ENCODE measurements around the gene CACNG4.

The CACNG4 gene

DNA sequence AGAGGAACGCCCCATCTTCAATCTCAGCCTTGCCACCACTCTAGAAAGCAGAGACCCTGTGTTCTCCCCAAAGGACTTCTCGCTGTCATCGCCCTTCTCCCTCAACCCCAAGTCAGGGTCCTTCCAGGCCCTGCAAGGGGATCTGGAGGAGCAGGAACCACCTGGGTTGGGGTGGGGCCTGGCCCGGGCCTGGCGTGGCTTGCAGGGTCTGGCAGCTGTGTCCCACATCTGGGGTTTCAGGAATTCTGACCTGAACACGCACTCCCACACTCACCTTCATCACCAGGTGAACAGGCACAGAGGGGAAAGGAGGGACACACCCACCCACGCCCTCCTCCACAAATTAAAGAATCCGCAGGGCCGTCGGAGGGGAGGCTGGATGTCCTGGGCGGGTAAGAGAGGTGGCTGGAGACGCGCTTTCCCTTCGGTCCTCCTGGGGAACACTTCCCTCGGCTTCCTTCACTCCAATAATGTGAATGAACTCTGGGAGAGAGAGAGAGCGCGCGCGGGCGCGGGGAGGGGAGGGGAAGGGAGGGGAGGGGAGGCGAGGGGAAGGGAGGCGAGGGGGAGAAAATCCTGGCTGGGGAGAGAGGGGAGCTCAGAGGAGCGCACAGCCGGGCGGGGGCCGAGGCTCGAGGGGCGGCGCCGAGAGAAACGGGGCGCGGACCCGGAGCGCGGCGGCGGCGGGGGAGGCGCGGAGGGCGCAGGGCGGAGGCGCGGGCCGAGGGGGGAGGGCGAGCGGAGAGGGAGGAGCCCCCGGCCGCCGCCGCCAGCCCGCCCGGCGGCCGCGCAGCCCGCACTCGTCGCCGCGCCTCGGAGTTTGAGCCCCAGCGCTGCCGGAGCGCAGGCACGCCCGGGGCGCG is at the start of gene CACNG4:
CACNG4 (plus strand) TSS at position 799 of the 863 bp plus-strand sequence. CDS start 205 bp downstream, outside the sequence.
- DNase-seq, result no peak

DNA sequence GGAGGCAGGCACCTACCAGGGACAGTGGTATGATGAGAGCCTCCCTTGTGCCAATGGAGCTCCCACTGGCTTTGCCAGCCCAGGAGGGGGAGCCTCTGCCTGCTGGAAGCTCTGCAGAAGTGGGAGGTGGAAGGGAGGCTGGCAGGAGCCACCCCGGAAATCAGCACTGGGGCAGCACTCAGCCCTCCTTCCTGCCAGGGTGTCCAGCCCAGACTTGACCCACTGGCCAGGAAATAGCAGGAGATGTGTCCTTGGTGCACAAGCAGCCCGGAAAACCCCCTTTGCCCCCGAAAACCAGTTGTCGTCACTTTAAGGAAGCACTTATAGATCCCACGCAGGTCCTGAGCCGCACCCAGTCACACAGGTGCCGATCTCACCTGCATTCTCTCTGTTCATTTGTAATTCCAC is 49.3 kb upstream of the CACNG4 start:
- DNase-seq, result no peak

DNA sequence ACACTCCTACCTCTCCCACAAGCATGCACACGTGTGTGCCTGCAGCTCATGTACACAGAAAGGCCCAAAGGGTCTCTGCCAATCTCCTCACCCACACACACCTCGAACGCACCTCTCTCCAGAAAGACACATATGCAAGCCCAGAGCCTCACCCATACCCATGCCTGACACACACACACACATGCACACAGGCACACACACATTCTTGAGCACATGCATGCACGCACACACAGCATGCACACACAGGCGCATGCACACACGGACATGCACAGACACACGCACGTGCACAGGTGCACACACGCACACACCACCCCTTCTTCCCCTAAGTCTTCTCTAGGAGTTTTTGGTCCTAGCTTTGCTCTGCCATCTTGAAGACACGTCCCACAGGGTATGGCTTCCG is 48.7 kb upstream of the CACNG4 start:
- DNase-seq, result no peak

DNA sequence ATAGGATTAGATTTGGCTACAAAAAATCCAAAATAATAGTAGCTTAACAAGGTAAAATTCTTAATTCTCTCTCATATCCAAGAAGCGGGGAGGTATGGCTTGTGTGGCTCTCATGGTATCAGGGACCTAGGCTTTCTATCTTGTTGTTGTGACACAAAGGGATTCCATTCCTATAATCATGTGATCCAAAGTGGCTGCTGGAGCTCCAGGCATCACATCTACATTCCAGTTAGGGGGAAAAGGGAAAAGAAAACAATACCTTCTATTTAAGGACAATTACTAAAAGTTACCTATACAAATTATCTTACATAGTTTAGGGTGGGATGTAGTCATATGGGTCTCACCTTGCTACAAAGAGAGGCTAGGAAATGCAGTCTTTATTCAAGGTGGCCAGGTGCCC is 47.6 kb upstream of the CACNG4 start:
- DNase-seq, result no peak

DNA sequence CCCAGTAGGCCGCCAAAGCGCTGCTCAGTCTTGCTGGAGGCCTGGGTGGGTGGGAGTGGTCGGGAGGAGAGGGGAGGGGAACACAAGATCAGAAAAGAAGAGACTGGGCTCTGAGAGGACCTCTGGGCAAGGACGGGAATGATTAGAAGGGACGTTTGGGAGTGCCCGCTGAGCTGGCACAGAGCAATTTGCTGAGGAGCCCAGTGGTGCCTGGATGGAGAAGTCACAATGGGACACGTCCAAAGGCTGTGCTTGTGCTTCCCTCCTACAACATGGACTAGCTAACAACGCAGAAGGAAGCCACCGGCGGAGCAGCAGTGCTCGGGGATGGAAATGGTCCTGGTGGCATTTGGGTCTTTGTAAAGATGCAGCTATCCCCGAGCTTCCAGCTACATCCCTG is 45.6 kb upstream of the CACNG4 start:
- no peak for DNase-seq

GRCh38 chr17:66920435-66920834 is 44.1 kb upstream of the CACNG4 start:
- DNase-seq, result no peak

- DNase-seq, result no peak
Observed at GRCh38 chr17:66920950-66921349, 43.6 kb upstream of the CACNG4 start.

DNA sequence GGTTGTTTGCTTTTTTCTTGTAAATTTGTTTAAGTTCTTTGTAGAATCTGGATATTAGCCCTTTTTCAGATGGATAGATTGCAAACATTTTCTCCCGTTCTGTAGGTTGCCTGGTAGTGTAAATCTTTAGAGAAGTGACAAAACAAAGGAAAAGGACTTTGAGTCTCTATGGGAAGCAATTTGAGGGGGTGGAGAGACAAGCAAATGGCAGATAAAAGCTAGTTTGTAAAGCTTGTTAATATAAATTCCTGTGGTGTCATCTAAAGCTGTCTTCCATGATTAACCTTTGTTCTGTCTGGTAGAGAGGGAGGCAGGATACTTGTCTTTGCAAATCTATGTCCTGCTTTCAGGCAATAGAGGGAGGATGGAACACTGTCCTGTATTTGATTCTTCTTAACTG is 40.6 kb upstream of the CACNG4 start:
- DNase-seq, result no peak

GRCh38 chr17:66925811-66926500 is 38.6 kb upstream of the CACNG4 start:
- no peak for DNase-seq

DNA sequence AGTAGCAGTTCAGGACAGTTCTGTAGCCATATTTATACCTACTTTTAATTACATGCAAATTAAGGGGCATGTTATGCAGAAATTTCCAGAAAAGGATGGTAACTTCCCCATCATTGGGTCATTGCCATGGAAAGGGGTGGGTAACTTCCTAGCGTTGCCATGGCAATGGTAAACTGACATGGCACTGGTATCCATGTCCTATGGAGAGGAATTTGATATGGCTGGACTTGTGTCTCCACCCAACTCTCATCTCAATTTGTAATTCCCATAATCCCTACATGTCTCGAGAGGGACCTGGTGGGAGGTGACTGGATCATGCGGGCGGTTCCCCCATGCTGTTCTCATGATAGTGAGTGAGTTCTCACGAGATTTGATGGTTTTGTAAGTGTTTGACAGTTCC is 35.6 kb upstream of the CACNG4 start:
- no peak for DNase-seq

DNA sequence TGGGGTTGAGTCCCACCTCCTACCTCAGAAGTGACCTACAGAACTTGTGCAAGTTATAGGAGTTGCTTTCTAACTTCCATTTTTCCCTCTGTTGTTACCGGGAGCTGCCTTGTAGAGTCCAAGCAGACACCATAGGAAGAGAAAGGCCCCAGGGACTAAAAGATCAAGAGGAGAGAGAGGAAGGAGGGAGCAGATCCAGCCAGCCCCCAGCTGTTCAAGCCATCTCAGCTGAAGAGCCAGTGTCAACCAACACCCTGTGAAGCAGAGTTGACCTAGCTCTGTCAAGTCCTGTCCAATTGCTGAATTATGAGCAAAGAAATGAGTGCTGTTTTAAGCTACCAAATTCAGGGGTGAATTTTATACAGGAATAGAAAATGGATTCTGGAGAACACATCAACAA is 34.9 kb upstream of the CACNG4 start:
- no peak for DNase-seq

- DNase-seq, result no peak
Observed at GRCh38 chr17:66930933-66931332, 33.6 kb upstream of the CACNG4 start.

GRCh38 chr17:66932311-66932710 is 32.2 kb upstream of the CACNG4 start:
- no peak for DNase-seq

DNA sequence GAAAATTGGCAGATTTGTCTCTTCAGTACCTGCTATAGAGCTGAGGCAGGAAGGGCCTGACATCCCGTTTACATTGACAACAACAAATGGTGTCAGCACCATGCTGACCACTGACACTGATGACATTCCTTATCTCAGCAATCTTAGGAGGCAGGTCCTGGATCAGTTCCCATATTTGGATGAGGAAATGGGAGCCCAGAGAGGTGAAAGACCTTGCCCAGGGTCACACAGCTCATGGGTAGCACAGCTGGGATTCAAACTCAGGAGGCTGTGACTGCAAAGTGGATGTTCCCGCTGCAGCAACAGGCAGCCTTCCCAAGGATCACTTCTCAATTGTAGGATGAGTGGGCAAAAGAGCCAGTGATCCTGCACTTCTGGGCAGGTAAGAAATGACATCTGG is 30.5 kb upstream of the CACNG4 start:
- no peak for DNase-seq

DNA sequence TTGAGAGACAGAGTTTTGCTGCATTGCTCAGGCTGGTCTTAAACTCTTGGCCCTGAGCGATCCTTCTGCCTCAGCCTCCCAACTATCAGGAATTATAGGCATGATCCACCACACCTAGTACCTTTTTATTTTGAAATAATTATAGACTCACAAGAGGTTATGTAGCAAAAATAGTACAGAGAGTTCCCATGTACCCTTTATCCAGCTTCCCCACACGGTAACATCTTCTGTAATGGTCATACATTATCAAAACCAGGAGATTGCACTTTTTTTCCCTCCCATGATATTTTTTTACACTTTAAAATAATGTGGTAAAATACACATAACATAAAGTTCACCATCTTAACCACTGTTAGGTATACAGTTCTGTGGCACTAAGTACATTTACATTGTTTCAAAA is 28.8 kb upstream of the CACNG4 start:
- DNase-seq, result no peak

DNA sequence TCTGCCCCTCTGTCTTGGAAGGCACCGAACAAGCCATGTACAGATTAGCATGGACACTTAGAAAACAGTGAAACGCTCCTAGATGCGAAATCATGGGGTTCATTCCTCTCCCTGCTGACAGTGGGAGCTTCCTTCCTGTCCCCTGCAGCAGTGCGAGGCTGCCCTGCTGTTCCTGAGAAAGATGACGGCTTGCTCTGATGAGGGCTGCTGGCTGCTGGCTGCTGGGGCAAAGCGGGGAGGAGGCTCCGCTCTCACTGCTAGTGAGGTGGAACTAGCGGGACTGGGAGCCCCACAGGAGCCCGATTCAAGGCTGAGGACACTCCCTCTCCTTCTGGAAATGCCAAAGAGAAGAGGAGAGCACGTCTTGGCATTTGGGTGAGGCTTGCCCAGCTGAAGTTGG is 25.9 kb upstream of the CACNG4 start:
- no peak for DNase-seq

DNA sequence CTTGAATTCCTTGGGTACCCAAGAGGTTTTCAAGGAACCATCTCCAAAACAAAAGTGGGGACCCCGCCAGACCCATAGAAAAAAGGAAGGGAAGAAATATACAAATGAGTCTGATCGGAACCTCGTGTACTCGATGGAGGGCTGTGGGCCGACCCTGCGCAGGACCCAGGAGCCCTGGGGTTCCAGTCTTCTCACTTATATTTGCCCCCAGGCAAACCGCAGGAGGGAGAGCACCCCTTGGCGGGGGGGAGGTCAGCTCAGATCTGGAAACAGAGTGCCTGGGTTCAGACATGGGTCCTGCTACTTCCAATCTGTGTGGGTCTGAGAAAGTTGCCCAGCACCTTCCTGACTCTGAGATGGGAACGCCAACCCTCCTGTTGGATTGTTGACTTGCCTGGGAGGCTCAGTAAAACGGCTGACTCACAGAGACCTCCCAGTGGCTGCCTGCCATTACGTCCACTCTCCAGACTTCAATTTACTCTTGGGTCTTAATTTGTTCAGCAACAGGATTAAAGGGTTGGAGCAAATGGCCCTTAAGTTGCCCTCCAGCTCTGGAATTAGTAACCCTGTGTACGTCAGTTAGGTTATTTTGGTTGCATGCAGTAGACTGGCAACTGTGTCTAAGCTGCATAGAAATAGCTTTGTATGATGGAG is 24.9 kb upstream of the CACNG4 start:
- no peak for DNase-seq

- DNase-seq, result no peak
Observed at GRCh38 chr17:66941249-66941648, 23.3 kb upstream of the CACNG4 start.

DNA sequence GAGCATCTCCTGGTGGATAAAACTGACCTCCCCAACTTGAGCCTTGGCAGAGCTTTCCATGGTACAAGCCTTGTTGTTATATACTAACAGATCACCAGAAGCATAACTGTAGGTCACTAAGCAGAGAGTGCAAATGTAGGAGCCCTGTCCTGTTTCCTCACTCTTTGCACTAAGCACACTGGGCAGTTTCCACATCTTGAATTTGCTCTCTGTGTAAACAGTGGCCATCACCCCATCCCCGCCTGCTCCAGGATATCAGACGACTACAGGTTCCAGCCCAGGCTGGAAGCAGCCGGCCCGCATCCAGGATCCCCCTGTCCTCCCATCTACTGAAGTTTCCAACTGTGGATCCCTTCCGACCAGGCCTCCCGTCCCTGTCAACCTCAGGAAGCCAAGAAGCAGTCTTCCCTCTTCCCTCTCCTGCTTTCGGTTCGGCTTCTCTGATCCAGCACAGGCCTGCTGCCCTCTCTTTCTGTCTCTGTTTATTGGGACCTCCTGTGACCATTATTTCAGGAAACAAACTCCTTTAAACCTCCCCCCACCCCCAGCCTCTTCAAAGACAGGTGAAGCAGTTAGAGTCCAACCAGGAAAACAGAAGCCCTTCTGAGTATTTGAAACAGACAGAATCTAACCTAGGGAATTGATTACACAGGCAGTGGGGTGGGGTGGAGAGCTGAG is 22.6 kb upstream of the CACNG4 start:
- DNase-seq, result no peak

- no peak for DNase-seq
Observed at GRCh38 chr17:66942451-66943264, 21.8 kb upstream of the CACNG4 start.

DNA sequence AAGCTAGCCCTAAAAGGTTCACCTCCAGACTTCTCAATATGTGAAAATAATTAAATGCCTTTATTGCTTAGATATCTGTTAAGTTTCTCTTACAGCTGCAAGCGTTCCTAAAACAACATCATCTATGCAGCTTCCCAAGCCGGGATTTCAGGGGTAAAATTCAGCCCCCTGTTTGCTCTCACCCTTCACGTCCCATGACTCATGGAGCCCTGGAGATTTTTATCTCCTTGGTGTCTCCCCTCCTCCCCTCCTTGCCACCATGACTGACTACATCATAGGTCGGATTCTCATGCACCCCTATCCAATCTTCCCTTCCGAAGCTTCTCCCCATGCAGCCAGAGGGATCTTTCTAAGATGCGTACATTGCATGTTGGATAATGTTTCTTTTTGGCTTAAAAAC is 21.0 kb upstream of the CACNG4 start:
- DNase-seq, result no peak

GRCh38 chr17:66944351-66945146 is 20.0 kb upstream of the CACNG4 start:
- DNase-seq, result no peak
